Stomach (tissue), 4 donors: Measurements from ENCODE around the gene ABCB10.
A peak's percentile ranks its signal among the peaks of the same experiment; 100 is the strongest.

Experiments
- POLR2A ChIP-seq, 4 donors: fragments of 450-650 bp; IDR thresholded peaks; one replicate each; pipeline ENCODE4 v1.6.1; 2016; ENCODE audit warnings: antibody characterized with exemption in 4 of 4, control low read depth in 2 of 4, mild to moderate bottlenecking in 1 of 4, moderate library complexity in 1 of 4
- POLR2AphosphoS5 ChIP-seq, 3 donors: sonication (generic); formaldehyde crosslinking; IDR thresholded peaks; one replicate each; pipeline ENCODE4 v1.6.1; 2016; ENCODE audit warnings: antibody characterized with exemption in 3 of 3
- TF ChIP-seq, protein P1 (sequence below), 7 experiments: fragments of 450-650 bp in 4 of 7; fragments of 200-600 bp in 3 of 7; sonication (generic) in 3 of 7; IDR thresholded peaks; one replicate each; pipeline ENCODE4 v1.5.1; 2016 to 2019; ENCODE audit warnings: antibody characterized with exemption in 7 of 7, control low read depth in 2 of 7, mild to moderate bottlenecking in 1 of 7

DNA sequence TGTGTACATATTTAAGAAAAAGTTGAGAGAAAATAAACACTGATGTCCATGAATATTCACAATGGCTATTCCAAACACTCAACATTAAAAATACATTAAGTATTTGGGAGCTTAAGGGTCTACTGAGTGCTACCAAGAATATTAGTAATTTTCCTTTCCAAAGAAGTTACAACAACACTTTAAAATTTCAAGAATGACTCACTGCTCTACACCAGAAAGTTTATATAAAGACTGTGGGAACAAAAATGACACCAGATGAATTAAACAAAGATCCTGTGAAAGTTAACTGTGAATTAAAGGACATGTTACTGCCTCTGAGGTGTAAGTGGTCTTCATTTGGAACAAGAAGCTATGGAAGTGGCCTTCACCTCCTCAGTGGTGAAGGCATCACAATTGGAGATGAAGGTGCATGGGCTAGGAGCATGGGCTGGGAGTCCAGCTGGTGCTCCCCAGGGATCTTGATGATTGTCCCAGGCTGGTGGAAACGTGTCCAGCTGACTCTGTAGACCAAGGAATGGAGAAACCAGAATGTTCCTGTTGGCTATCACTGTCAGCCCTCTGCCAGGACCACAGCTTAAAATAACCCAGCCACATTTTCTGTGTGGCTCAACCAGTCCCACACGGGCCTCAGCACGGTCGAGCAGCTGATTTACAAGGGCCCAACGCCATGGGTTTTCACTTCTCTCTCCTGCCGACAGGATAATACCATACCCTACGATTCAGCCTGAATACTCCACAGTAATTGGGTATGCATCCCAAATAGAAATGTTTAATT lies 38.6 kb upstream of the ABCB10 start:
- TF ChIP-seq POLR2A (IDR thresholded peaks at IDR 0.05) (no peak), POLR2AphosphoS5 (IDR thresholded peaks at IDR 0.05) (peak; percentile 43 to 66 (median 61))
- TF ChIP-seq, protein P1, sequence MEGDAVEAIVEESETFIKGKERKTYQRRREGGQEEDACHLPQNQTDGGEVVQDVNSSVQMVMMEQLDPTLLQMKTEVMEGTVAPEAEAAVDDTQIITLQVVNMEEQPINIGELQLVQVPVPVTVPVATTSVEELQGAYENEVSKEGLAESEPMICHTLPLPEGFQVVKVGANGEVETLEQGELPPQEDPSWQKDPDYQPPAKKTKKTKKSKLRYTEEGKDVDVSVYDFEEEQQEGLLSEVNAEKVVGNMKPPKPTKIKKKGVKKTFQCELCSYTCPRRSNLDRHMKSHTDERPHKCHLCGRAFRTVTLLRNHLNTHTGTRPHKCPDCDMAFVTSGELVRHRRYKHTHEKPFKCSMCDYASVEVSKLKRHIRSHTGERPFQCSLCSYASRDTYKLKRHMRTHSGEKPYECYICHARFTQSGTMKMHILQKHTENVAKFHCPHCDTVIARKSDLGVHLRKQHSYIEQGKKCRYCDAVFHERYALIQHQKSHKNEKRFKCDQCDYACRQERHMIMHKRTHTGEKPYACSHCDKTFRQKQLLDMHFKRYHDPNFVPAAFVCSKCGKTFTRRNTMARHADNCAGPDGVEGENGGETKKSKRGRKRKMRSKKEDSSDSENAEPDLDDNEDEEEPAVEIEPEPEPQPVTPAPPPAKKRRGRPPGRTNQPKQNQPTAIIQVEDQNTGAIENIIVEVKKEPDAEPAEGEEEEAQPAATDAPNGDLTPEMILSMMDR (IDR thresholded peaks at IDR 0.05) = no peak
